Activated CD4-positive, alpha-beta T cell treated with anti-CD3 and anti-CD28 coated beads, Interleukin-2, amount 50 U/mL, for 16 hours (primary cell): ENCODE results near the gene PIKFYVE.
A peak's percentile ranks its signal among the peaks of the same experiment; 100 is the strongest.
"Not testable (repeated sequence)": the region's sequence is repeated elsewhere in the genome, so short reads cannot be mapped to it uniquely, and the experiment has no call there.

Source experiments
- DNase-seq: peaks from one replicate; pipeline ENCODE4 v3.0.0-alpha.2; 2020

PIKFYVE gene

GRCh38 chr2:208254871-208255556 is 11.0 kb upstream of the PIKFYVE start, which contains the start of gene IDH1:
Gene IDH1, minus strand, starts transcription at chr2:208255071. Its CDS starts 3,520 bp downstream, at chr2:208251551.
- DNase-seq: peak; percentile 93

DNA sequence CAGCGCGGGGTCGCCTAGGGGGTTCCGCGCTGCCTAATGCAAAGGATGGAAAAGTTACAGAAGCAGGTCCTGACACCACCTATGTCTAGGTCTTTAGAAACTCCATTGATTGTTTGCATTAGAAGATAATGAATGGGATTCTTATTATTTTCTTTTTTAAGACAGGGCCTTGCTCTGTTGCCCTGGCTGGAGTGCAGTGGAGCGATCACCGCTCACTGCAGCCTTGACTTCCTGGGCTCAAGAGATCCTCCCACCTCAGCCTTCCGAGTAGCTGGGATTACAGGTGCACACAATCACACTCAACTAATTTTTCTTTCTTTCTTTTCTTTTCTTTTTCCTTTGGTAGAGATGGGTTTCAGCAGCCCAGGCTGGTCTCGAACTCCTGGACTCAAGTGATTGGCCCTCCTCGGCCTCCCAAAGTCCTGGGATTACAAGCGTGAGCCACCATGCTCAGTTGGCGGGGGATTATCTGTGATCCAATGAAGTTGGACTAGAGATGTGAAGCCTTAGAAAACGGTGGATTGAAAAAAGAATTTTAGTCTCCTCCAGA is 10.4 kb upstream of the PIKFYVE start:
- DNase-seq: no peak

- DNase-seq: no peak
These were observed 9.8 kb upstream of the PIKFYVE start for GRCh38 chr2:208256192-208256782.

- not testable (repeated sequence) for DNase-seq
These were observed 8.9 kb upstream of the PIKFYVE start for GRCh38 chr2:208256849-208257813.

- peak; percentile 60 for DNase-seq
These were observed 669 bp upstream of the PIKFYVE start for GRCh38 chr2:208265371-208265800.

DNA sequence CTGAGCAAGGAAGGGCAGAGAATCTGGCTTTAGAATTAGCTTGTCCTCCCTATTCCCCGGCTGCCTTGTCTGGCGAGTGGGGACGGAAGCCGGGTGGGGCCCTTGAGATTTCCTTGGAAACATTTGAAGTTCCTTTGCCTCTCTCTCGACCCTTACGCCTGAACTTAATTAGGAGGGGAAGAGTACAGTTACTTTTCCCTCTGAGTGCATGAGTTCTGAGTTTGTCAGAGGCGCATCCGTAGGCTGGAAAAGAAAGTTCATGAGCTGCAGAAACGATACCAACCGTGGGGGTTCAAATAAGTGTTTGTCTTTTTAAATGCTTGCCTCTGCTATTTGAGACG is 468 bp downstream of the PIKFYVE start:
- DNase-seq: no peak

DNA sequence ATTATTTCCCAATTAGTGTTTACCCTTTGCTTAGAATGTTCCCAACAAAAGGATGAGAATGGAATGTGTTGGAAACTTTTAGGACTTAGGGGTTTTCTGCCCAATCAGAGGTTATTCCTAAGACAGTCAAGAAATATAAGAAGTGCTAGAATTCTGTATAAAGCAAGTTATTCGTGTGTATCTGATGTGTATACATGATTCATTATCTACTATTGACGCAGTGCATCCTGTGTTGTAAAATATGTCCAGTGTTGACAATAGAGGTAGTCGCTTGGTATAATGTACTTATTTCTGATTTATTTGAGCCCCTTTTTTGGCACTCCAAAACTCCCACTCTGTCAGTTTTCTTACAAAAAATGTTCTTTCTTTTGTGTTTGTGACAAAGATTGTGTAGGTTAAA is 881 bp downstream of the PIKFYVE start:
- no peak for DNase-seq

- DNase-seq: not testable (repeated sequence)
These were observed 1.5 kb downstream of the PIKFYVE start for GRCh38 chr2:208267526-208267925.

DNA sequence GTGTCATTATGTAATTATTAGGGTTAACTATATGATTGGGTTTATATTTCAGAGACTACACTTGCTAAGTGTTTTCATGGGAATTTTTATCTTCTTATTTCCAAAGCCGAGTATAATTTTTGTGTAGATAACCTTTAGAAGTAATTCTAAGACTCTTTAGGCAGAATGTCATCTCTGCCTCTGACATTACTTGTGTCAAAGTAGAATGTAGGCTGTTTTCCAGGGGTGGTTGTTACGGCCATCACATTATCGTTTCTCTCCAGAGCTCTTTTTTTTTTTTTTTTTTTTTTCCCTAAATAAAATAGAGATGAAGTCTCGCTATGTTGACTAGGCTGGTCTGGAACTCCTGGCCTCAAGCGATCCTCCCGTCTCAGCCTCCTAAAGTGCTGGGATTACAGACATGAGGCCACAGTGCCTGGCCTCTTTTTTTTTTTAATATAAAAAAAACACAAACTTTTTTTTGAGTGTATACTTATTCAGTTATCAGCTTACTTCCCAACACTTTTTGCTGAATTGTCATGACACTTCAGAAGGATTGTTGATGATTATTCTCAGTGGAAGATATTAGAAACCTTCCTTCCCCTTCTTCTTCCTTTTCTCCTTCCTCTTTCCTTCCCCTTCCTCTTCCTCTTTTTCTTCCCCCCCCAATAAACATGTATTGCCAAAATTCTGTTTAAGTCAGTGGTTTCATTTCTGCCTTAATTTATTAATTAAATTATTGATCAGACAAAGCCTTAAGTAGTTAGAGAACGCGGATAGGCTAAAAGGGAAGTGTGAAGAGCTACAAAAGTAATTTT is 2.3 kb downstream of the PIKFYVE start:
- no peak for DNase-seq

- DNase-seq: no peak
These were observed 3.0 kb downstream of the PIKFYVE start for GRCh38 chr2:208269091-208269490.

DNA sequence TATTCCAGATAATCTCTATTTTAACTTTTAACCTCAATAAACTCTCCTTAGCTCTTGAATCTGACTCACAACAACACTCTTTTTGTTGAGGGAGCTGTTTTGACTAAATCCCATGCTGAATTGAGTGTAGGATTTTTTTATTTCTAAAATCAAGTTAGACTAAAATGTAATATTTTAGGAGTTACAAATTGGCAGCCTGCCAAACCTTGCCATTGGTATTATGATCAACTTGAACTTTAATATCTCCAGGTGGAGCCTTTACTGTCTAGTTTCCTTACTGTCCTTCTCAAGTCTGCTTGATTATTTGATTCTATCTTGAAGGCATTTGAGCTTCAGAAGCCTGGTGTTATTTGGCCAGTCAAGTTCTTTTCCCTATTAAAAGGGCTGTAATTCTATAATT is 8.7 kb downstream of the PIKFYVE start:
- no peak for DNase-seq

- DNase-seq: no peak
These were observed 12.5 kb downstream of the PIKFYVE start for GRCh38 chr2:208278549-208278948.

- no peak for DNase-seq
These were observed 13.2 kb downstream of the PIKFYVE start for GRCh38 chr2:208279236-208279635.

- DNase-seq: no peak
These were observed 14.2 kb downstream of the PIKFYVE start for GRCh38 chr2:208280234-208280633.

- no peak for DNase-seq
These were observed 14.9 kb downstream of the PIKFYVE start for GRCh38 chr2:208280933-208281332.

GRCh38 chr2:208285853-208286252 is 19.8 kb downstream of the PIKFYVE start:
- DNase-seq: no peak

- DNase-seq: no peak
These were observed 28.5 kb downstream of the PIKFYVE start for GRCh38 chr2:208294482-208295024.

GRCh38 chr2:208295834-208296233 is 29.8 kb downstream of the PIKFYVE start:
- DNase-seq: no peak

- DNase-seq: no peak
These were observed 30.6 kb downstream of the PIKFYVE start for GRCh38 chr2:208296610-208297009.

DNA sequence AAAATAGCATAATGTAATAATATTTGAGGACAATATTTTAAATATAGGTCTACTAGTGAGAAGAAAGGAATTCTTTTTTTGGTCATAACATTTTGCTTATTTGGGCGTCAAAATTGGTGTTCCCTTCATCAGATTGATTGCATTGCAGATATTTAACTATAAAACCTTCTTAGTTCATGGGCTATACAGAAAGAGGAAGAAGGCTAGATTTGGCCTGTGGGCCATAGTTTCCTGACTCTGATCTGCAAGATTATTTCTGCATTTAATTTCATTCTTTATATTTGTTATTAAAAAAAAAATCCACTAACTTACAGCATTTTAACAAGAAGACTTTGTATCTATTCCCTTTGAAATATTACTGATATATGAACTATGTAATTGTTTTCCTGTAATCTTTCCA is 31.9 kb downstream of the PIKFYVE start:
- no peak for DNase-seq

- no peak for DNase-seq
These were observed 35.0 kb downstream of the PIKFYVE start for GRCh38 chr2:208300847-208301618.
